ENCODE results near the gene CDCP2. TPM values are rescaled to one million over a fixed set of nuclear protein-coding genes. Genes with fewer than 3 reads are reported as not detected.

The CDCP2 gene
- total RNA-seq, 2 experiments from 2014 or later = 0.18 TPM; not detected in 1

DNA sequence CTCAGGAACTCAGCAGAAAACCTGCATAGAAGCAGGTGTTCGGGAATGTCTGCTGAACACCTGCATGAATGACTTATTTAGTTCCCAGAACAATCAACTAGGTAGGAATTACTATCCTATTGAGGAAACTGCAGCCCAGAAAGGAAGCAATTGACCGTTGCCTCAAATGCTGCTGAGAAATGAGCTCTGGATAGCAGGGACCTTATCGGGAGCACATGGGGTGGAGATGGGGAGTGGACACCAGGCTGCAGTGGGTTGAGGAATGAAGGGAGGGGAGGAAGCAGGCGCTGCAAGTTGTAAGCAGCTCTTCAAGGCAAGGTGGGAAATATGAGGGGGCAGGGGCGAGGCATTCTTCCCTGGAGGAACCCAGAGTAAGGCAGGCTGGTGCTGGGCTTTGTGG, 10.8 kb upstream of the CDCP2 start:
- Mint-ChIP-seq H3K36me3 (ENCODE audit: low read depth) (no peaks in the 10 kb centered on the region), H3K27ac (no peak overlapping the region), H3K9me3 (no peaks in the 10 kb centered on the region), H3K4me3 (no peak overlapping the region), H3K27me3 (no peaks in the 10 kb centered on the region), H3K4me1 (ENCODE audit: low read depth) (no peaks in the 10 kb centered on the region)
- TF ChIP-seq, protein P1, sequence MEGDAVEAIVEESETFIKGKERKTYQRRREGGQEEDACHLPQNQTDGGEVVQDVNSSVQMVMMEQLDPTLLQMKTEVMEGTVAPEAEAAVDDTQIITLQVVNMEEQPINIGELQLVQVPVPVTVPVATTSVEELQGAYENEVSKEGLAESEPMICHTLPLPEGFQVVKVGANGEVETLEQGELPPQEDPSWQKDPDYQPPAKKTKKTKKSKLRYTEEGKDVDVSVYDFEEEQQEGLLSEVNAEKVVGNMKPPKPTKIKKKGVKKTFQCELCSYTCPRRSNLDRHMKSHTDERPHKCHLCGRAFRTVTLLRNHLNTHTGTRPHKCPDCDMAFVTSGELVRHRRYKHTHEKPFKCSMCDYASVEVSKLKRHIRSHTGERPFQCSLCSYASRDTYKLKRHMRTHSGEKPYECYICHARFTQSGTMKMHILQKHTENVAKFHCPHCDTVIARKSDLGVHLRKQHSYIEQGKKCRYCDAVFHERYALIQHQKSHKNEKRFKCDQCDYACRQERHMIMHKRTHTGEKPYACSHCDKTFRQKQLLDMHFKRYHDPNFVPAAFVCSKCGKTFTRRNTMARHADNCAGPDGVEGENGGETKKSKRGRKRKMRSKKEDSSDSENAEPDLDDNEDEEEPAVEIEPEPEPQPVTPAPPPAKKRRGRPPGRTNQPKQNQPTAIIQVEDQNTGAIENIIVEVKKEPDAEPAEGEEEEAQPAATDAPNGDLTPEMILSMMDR (IDR thresholded peaks at IDR 0.05) = no peak
- no peak for DNase-seq
- ChIA-PET CTCF (no interaction called here), POLR2A (no interaction called here)
- no peak for ATAC-seq
- intact Hi-C loops (cut with micrococcal nuclease) = no loop called here

DNA sequence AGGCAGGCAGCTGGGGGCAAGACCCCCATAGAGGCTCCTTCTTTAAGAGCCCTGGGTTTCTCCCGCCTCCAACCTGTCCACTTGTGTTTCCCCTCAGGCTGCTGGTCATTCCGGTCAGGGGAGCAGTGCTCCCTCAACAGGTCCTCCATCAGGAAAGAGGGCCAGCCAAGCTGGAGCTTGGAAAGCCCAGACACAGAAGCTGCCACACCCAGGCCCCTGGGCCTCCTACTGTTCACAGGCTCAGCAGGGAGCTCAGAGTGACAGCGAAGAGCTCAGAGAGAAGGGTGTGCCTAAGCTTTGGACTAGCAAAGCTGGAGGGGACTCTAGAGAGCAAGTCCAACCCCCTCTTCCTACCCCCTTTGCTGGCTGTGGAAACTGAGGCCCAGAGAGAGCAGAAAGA, 10.3 kb upstream of the CDCP2 start:
- no peaks in the 10 kb centered on the region for H3K36me3 Mint-ChIP-seq (ENCODE audit: low read depth)
- ChIA-PET POLR2A (no interaction called here), CTCF (no interaction called here)
- H3K27ac Mint-ChIP-seq = no peak overlapping the region
- ATAC-seq (no peak), DNase-seq (no peak)
- intact Hi-C loops (cut with micrococcal nuclease) = no loop called here
- H3K27me3 Mint-ChIP-seq = no peaks in the 10 kb centered on the region
- H3K9me3 Mint-ChIP-seq = no peaks in the 10 kb centered on the region
- TF ChIP-seq, protein P1 (IDR thresholded peaks at IDR 0.05) = no peak
- no peaks in the 10 kb centered on the region for H3K4me1 Mint-ChIP-seq (ENCODE audit: low read depth)
- H3K4me3 Mint-ChIP-seq = no peak overlapping the region

DNA sequence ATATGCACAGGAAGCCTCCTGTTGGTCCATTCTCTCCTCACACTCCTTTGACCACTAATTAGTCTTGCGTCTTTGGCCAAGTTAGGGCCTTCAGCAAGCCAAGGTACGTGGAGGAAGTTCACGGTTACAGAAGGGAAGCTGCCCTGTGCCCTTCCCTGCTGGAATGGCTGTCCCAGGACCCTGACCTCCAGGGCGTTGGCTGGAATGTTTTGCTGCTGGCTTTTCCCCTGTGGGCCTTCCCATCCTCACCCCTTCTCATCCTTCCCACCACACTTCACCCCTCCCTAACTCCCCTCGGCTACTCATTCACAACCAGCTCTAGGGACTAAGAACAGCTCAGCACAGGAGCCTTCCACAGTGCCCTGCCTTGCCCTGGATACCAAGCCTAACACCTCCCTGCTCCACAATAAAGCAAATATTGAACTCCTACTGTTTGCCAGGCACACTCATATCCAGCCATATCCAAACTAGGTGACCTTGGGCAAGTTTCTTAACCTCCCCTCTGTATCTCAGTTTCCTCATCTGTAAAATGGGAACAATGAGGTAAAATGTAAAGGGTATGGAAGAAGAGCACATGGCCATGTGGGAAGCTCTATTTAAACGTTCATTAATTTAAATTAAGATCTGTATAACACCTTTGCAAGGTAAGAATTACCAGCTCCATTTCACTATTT, 8.8 kb upstream of the CDCP2 start:
- Mint-ChIP-seq H3K36me3 (ENCODE audit: low read depth) (no peaks in the 10 kb centered on the region), H3K4me1 (ENCODE audit: low read depth) (no peaks in the 10 kb centered on the region), H3K27me3 (no peaks in the 10 kb centered on the region), H3K9me3 (no peaks in the 10 kb centered on the region), H3K27ac (no peak overlapping the region), H3K4me3 (no peak overlapping the region)
- DNase-seq (no peak), ATAC-seq (no peak)
- intact Hi-C loops (cut with micrococcal nuclease) = no loop called here
- ChIA-PET CTCF (interaction anchor here (1.4 kb wide), 1 partner anchor 20 kb away, joined by 4 read pairs; no protein-coding TSS in a partner anchor), POLR2A (interaction anchor here (1.0 kb wide), 1 partner anchor 43 kb away, joined by 3 read pairs; no protein-coding TSS in a partner anchor)
- TF ChIP-seq, protein P1 (IDR thresholded peaks at IDR 0.05) = no peak

DNA sequence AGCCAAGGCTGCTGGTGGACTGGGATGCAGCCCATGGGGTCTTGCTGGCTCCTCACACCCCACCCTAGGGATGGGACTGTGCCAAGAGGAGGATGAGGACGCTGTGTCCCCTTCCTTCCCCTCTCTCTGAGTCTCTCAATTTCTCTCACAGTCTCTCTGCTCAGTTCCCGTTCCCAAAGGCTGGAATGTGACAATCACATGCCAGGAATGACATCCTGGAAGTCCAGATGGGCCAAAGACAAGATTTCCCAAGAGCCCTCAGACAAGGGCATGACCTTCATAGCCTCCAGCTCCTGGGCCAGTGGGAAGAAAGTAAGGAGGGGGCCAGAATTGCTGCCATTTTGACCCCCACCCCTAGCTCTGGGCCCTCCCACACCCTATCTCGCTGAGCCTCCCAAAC, 7.6 kb upstream of the CDCP2 start:
- intact Hi-C loops (cut with micrococcal nuclease) = no loop called here
- ChIA-PET CTCF (no interaction called here), POLR2A (no interaction called here)
- Mint-ChIP-seq H3K4me1 (ENCODE audit: low read depth) (no peaks in the 10 kb centered on the region), H3K27me3 (no peaks in the 10 kb centered on the region), H3K4me3 (no peak overlapping the region), H3K9me3 (no peaks in the 10 kb centered on the region), H3K36me3 (ENCODE audit: low read depth) (no peaks in the 10 kb centered on the region), H3K27ac (no peak overlapping the region)
- DNase-seq = no peak
- no peak for ATAC-seq
- TF ChIP-seq, protein P1 (IDR thresholded peaks at IDR 0.05) = no peak

DNA sequence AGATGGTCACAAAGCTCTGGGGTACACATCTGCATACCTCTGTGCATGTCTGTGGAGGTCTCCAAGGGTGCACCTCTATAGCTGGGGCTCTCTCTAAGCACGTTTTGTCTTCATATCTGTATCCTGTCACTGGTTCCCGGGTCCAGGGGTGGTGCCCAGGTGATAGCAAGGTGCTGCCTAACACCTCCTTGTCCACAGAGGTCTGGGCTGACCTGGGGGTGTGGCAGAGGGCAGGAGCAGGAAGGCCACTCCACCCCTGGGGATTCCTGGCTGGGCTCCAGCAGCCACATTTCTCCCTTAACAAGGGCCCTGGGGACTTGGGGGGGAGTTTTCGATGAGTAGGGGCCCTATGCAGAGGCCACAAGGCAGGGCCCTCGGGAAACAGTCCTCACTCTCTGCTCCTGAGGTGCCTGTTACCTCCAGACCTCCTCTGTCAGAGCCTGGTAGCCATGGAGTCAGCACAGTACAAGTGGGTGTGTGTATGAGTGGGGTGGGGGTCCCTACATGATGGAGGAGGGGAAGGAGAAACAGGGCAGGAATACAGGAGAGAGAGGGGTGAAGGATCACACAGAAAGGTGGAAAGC, 7.0 kb upstream of the CDCP2 start:
- intact Hi-C loops (cut with micrococcal nuclease) = no loop called here
- POLR2A ChIA-PET = interaction anchor here (0.7 kb wide), 2 partner anchors 250 to 534 kb away, joined by 3 read pairs; no protein-coding TSS in a partner anchor

More for the DNA sequence above, 7.0 kb upstream of the CDCP2 start:
- no peak for ATAC-seq
- CTCF ChIA-PET = no interaction called here
- no peaks in the 10 kb centered on the region for H3K36me3 Mint-ChIP-seq (ENCODE audit: low read depth)
- H3K27ac Mint-ChIP-seq = no peak overlapping the region
- TF ChIP-seq, protein P1 (IDR thresholded peaks at IDR 0.05) = no peak
- H3K4me3 Mint-ChIP-seq = no peak overlapping the region
- H3K9me3 Mint-ChIP-seq = no peaks in the 10 kb centered on the region
- no peak for DNase-seq
- no peaks in the 10 kb centered on the region for H3K4me1 Mint-ChIP-seq (ENCODE audit: low read depth)
- H3K27me3 Mint-ChIP-seq = no peaks in the 10 kb centered on the region

Measured in activated CD8-positive, alpha-beta T cell treated with anti-CD3 and anti-CD28 coated beads for 36 hours (primary cell).